HG03280 (cell line): ENCODE results near the gene HOXB4.

Source experiments
- ATAC-seq: cut with Tn5 transposase; IDR thresholded peaks from one replicate; pipeline ENCODE4 v1.9.1; 2021; ENCODE audit warnings: mild to moderate bottlenecking, moderate library complexity; ENCODE audit not compliant: unreplicated experiment

The HOXB4 gene

DNA sequence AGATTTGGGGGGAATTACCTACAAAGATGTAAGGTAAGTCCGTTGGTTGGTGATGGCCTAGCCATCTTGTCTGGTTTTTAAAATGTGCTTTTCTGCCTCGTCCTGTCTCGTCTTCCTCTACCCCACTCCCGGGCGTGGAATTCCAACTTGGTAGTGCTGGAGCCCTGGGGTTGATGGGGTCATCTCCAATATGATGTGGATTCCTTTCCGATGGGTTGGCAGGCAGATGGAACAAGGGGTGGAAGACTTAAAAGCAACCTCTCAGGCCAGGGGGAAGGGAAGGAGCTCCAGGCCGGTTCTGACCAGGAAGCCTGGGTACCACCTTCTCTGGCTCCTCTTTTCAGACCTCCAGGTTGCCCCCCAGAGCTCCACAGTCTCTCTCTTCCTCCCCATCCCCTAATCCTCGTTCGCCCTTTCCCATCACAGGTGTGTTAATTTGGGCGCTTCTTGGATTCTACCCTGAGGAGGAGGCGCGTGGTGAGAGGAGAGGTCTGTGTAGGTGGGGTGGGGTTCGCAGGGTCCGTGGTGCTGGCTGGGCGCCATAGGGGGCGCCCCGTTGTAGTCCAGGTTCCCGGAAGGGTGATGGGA, 28.1 kb downstream of the HOXB4 start:
- no peak for ATAC-seq

DNA sequence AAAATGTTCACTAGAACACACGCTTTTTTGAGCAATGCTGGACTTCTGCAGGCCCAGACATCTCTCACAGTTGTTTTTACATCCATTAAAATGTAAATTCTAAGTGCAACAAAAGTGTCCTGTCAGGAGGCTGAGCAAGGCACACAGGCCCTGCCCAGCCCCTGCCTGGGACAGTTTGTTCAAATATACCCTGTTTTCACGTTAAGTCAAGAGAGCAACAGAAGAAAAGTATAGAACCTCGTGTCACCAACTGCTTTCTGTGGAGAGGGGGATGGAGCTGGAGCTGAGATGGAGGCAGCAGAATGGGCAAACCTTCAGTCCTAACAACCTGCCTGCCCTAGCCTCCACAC, 28.9 kb downstream of the HOXB4 start:
- no peak for ATAC-seq

DNA sequence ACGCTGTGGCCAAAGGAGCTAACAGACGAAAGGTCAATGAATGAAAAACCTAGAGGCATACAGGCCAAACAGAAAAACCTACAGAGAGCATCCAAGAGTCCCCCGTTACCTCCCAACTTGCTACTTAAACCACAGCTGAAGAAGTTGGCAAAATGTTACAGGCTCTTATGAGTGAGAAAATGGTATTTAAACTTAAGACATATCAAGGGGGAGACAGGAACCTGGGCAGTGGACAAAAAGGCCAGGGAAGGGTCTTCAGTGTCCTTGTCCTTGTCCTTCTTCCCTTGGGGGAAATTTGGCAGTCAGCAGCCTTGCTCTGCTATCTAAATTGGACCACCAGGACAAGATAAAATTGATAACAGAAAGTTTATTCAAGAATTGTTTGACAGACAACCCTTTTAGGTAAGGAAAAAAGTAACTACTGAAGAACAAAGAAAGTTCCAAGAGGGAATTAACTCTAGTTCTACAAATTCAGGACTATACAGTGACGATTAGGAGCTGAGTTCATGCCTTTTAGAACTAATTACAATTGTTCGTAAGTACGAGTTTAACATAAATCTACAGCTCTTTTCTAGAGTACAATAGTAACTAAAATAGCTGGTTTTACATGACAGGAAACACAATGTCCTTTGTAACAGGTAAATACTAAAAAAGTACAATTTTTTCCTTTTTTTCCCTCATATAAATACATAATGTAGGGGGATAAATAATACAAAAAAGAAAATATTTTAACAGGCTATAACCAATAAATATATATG, 29.4 kb downstream of the HOXB4 start:
- ATAC-seq, result no peak

DNA sequence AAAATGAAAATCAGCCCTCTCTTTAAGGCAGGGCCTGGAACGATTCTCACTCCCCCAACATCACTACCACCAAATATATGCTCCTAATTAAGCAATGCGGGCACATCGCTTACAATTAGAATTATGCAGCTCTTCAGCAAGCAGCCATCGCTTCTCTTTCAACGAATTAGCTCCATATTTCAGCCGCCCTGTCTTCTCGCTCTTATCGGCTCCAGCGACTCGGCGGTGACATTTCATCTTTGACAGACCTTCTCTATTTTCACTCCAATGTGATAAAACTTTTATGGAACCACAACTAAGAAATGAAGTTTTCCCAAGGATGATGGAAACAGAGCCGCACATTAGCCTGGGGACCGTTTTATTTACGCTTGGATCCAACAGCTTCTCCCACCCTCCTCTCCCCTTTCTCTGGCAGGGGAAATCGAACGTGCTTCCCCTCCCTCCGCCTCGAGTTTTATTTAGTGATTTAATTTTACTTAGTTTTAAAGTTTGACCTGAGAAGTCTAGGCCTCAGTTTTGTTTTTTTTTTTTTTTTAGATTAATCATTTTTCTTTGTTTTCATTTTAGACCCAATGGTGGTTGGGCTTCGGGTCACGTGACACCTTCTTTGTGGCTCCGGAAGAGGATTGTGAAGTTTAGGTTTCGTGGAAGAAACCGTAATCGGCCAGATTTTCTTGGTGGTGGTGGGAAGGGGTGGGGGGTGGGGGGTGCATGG, 30.2 kb downstream of the HOXB4 start:
- no peak for ATAC-seq

DNA sequence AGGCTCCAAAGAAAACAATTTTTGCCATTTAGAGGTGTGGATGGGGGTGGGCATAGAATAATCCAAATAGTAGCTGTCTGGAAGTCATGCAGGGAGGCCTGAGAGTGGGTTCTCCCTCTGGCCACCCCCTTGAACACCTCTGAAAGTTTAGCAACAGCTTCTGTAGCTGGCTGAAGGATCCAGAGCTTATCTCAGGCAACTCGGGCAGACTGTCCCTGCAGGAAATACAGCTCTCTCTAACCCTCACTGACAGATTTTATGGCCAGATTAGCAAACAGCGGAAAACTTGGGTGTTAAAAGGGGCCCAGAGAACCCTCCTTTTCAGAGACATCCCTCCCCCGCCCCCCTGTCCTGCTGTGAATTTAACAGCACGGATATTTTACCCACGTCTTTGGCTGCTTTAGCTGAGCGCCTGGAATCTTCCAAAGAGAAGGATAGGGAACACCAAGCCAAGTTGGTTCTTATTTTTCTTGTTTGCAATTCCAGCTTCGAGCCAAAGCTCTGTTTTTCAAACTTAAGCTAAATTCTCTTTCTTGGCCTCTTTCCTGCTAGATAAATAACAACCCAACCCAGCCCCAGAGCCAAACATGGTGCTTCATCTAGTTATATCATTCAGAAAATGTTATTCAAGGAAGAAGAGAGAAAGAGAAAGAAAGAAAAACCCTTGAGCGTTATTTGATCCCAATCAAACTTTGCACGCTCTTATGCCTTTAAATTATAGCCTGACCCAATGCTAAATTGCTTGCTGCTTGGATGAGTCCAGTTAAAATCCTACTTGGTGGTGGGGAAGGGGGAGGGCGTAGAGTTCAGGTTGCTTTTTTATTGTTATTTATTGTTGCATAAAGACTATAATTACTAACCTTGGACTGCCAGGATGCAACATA, 31.0 kb downstream of the HOXB4 start:
- ATAC-seq, result no peak

DNA sequence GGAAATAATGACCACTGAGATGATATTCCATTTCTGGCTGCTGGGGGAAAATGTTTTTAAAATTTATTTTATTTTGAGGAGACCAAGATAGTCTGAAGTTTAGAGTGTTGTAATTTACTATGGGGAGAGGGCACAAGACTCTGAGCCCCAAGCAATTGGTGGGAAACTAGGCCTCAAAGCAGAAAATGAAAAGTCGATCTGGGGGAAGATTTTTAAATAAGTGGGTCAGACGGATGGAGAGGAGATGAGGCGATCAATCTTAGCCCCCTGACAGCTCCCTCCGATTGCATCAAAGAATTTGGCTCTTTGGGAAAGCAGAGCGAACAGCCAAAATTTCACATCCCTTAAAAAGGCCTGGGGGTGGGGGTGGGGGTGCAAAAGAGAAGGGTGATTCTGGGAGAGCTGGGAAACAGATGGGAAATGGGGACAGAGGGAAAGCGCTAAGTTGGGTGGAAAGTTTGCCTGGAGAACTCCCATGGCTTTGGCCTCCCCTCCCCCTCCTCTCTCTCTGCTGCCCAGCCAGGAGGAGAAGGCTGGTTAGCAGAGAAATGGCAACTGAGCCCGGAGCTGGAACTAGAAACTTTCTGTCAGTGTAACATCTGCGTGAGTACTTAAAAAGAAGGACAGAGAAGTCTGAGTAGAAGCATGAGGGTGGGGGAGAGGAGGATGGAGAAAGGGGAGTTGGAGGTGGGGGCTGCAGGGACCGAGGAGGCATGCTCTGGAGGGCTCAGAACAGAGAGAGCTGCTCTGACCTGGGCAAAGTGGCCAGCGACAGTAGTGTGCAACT, 31.8 kb downstream of the HOXB4 start:
- no peak for ATAC-seq

DNA sequence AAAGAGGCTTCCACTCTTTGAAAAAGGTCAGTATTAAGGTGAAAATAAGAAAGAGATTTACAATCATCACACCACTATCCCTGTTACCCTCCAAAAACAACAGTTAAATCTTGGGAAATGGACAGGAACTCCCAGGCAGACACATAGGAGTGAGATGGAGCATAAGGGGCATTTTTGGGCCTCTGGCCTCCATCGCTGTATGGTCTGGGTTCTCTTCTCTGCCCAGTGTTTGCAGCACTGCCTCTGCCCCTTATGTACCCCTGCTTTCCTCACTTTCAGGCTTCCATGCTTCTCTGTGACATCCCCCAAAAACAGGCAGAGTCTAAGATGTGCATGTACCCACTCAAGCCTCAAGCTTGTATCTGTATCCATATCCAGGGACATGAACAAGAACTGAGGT, 32.6 kb downstream of the HOXB4 start:
- ATAC-seq, result no peak

DNA sequence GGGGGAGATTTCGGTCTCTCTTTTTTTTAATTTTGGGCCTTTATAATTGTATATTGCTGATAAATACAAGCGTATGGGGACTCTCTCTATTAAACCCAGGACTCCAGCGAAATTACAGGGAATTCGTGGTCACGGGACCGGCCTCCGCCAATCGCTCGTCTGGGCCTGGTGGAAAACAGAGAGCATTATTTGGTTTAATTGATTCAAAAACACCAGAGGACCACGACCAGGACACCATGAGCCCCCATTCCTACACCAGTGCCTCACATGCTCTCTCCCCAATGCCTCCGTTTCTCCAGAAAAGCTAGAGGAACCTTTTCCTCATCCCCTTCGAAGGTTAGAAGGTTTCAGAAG, 33.2 kb downstream of the HOXB4 start, which contains the start of gene HOXB2:
TSS of gene HOXB2 (minus strand) at position 88 of the 354 bp plus-strand sequence. CDS start 198 bp downstream, outside the sequence.
- no peak for ATAC-seq

DNA sequence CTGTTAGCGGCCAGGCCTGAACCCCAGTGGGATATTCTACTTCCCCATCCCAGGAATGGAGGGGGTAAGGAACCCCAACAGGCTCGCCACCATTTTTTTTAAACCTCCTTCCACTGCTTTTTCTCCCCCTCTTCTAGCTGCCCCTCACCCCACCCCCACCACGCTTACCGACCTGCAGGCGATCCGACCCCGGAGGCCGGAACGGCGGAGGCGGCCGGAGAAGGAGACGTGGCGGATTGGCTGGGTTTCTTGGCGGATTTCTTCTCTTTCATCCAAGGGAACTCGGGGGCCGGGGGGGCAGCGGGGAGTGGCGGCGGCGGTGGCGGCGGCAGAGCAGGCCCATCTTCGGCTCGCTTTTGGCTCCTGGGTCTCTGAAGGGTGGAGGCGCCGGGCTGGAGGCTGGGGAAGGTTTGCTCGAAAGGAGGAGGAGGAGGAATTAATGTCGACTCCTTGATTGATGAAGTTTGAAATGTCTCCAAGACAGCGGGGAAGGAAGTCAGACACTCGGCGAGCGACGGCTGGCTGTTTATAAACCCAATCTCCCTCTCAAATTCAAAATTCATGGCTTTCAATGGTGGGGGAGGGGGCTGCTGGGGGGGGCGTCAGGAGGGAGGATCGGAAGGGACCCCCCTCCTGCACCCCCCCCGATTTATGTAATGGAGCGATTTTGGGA, 33.7 kb downstream of the HOXB4 start:
- no peak for ATAC-seq

DNA sequence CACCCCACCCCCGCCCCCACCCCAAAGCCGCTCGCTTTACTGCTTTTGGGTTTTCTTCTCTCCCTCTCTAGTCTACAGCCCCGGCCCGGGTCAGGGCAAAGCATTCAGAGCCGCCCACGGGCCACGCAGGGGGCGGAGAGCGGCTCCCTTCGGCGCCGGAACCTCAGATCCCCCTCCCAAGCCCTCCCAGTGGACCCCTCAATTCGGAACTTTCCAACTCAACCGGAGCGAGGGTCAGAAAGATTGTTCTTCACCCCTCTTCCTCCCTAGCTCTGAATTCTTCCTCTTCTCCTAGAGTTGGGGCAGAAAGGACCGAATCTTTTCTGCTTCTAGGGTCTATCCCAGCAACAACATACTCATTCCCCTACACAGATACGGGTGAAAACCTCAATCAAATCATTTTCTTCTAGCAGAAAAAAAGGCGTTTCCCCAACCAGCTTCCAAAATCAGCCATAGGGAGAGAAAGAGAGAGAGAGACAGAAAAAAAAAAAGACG, 34.2 kb downstream of the HOXB4 start:
- ATAC-seq, result no peak

DNA sequence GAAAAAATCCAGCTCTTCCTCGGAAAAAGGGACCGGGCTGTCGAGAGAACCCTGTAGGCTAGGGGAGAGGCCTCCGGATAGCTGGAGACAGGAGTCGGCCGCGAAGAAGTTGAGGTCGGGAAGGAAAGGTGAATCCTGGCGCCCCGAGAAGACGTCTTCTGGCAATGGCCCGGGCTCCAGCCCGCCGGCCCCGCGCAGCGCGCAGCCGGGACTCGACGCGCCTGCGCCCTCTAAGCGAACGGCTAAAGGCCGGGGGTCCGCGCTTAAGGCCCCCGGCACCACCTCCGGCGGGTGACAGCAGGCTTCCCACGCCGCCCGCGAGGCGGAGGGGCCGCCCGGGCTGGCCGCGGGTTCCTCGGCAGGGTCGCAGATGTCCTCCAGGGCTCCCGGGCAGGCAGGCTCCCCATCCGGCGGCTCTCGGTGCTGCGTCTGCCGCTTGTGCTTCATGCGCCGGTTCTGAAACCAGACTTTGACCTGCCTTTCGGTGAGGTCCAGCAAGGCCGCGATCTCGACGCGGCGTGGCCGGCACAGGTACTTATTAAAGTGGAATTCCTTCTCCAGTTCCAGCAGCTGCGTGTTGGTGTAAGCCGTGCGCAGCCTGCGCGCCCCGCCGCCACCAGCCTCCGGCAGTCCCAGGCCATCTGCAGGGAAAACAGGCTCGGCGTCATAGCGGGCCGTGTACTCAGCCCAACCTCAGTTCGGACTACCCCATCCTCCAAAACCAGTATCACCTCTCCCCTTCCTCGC, 34.9 kb downstream of the HOXB4 start:
- peak; percentile 47 for ATAC-seq

DNA sequence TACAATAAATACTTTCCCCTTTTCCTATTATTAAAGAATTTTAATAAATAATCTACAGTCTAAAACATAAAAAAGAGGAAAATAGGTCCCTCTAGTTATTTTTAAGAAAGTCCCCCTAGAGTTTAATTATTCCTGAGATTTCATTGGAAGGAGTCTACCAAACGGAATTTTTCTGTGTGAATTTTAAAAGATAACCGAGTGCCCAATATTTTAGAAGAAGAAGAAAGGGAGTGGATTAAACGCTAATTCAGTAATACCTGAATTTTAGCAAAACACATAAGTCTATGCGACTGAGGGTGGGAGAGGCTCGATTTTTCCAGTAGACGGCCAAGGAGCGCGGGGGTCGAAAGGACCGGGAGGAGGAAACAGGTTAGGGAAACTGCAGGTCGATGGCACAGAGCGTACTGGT, 35.4 kb downstream of the HOXB4 start:
- ATAC-seq, result no peak

DNA sequence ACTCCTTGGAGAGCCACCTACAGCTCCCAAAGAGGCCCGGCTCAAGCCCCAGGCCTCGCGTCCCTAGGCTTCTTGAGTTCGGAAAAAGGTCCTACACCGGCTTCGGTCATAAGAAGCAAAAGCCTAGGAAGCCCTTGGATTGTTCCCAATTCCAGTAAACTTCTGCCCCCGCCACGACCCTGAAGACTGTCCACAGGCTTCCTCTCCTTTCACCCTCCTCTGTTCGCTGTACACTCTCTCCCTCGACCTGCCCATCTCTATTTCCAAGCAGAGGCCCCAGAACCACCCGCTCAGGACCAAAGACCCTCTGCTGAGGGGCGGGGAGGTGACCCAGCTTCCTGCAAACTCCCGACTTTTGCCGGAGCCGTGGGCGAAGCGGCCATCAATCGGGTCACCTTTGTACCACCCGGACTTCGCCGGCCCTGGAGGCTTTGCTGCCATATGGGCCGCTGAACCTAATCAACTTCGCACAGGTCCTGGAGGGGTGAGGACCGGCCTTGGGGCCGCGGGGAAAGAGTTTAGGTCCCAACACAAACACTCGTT, 36.0 kb downstream of the HOXB4 start:
- ATAC-seq, result no peak

DNA sequence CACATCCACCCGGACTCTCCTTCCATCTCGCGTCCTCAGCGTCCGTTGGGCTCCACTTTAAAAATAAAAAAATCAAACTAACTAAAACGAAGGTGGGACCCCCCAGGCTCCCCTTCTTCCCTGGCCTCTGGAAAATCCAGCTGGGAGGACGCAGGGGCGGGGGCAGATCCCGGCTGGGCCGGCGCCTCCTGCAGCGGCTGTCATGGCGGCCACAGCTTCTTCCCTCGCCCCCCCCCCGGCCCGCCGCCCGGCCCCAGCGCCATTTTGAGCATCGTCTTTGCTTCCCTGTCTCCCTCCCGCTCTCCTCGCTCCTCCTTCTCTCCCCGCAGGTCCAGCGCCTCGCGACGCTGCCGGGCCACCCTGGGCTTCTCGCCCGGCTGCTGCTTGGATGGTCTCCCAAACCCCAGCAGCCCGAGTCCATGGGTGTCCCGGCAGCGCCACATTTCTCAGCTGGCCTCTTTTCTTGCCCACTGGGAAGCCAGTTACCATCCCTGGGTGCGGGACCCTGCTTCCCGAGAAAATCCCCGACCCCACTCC, 36.5 kb downstream of the HOXB4 start:
- no peak for ATAC-seq

DNA sequence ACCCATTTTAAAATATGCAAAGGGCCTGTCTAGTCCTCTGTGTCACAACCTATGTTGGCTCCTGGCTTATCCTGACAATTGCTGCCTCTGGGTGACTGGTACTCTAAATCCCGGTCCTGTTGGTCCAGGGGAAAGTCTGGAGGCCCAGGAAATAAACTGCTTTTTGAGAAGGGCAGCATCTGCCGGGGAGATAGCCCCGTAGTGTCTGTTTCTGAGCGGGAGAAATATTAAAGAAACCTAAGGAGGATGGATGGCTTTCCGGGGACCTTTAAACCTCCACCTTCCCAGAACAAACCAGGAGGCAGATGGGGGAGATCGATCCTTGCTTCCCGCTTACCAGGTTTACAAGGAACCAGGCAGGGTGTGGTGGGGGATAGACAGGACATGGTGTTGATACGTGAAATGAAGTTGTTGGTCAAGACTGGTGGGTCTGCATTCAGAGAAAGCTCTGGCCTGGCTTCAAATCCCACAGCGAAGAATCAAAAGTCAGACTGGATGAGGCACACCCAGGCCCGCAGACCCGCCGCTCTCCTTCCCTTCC, 37.0 kb downstream of the HOXB4 start:
- ATAC-seq, result no peak

DNA sequence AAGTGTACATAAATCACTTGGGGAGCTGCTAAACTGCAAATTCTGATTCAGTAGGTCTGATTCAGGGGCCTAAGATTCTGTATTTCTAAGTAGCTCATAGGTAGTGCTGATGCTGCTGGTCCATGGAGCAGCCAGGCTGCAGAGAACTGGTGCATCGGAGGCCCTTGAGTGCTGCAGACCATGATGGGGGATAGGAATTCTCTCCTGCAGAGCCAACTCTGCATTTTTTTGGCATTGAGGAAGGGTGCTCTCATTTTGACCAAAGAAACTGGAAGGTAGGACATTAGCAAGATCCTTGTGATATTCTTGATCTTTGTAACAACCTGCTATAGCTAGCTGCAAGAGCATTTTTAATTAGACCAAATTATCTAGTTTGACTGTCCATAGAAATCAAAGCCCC, 37.9 kb downstream of the HOXB4 start:
- no peak for ATAC-seq

DNA sequence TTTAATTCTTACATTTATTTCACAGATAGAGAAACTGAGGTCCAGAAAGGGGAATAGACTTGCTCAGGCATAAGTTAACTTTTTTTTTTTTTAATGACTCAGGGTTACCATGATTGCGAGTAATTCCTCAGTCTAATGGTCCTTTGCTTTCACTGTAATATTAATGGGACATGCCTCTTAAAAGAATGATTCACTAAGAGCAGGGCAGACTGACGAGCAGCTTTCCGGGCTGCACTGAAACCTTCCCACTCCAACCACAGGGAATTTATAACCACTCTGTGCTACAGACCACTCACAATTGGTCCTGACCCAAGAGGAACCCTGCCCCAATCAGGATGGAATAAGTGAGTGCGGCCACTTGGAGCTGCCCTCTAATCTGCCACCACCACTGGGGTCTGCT, 39.0 kb downstream of the HOXB4 start:
- ATAC-seq, result no peak

DNA sequence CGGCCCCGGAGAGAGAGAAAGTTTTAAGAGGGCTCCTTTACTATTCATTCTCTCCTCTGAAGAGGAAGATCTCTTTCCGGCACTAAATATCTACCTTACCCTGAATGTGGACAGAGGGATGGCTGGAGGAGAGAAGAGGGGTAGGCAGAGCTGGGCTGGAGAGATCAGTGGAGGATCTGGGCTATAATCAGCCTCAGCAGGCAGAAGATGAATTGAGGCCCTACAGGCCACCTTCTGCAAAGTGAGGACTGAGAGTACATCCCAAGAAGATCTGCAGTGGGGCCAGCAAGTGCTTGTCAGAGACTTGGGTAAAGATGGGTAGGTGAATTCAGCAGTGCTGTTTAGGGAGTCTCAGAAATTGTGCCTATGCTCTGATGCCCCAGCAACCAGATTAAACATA, 40.8 kb downstream of the HOXB4 start:
- ATAC-seq, result no peak
